ENCODE results near the gene CMIP.

Gene CMIP

GRCh38 chr16:81409016-81409556, 35.5 kb upstream of the CMIP start:
- no peak for TF ChIP-seq TAF1 (IDR thresholded peaks at IDR 0.05; ENCODE audit: low read depth)
- TF ChIP-seq USF1 (IDR thresholded peaks at IDR 0.05), result no peak
- TF ChIP-seq NFIC (IDR thresholded peaks at IDR 0.05), result no peak
- no peak for TF ChIP-seq EGR1 (IDR thresholded peaks at IDR 0.05)
- TF ChIP-seq RAD21 (IDR thresholded peaks at IDR 0.05; ENCODE audit: low read depth), result no peak
- TF ChIP-seq REST (IDR thresholded peaks at IDR 0.05; ENCODE audit: low read depth), result no peak
- no peak for TF ChIP-seq ZBTB7A (IDR thresholded peaks at IDR 0.05; ENCODE audit: low read depth)
- TF ChIP-seq TCF12 (IDR thresholded peaks at IDR 0.05; ENCODE audit: low read depth), result no peak
- no peak for TF ChIP-seq CEBPB (IDR thresholded peaks at IDR 0.05)
- TF ChIP-seq TEAD4 (IDR thresholded peaks at IDR 0.05), result no peak
- no peak for TF ChIP-seq FOXM1 (IDR thresholded peaks at IDR 0.05; ENCODE audit: borderline replicate concordance, low read depth)
- no peak for TF ChIP-seq YY1 (IDR thresholded peaks at IDR 0.05; ENCODE audit: low read depth)
- TF ChIP-seq MAX (IDR thresholded peaks at IDR 0.05), result no peak
- no peak for TF ChIP-seq EP300 (IDR thresholded peaks at IDR 0.05; ENCODE audit: borderline replicate concordance)
- no peak for TF ChIP-seq CREB1 (IDR thresholded peaks at IDR 0.05; ENCODE audit: low read depth)

GRCh38 chr16:81410643-81411293, 33.8 kb upstream of the CMIP start:
- TF ChIP-seq CREB1 (IDR thresholded peaks at IDR 0.05; ENCODE audit: low read depth) (no peak), ZBTB7A (IDR thresholded peaks at IDR 0.05; ENCODE audit: low read depth) (no peak), MAX (IDR thresholded peaks at IDR 0.05) (no peak), REST (IDR thresholded peaks at IDR 0.05; ENCODE audit: low read depth) (no peak), FOXM1 (IDR thresholded peaks at IDR 0.05; ENCODE audit: borderline replicate concordance, low read depth) (no peak), EGR1 (IDR thresholded peaks at IDR 0.05) (no peak), YY1 (IDR thresholded peaks at IDR 0.05; ENCODE audit: low read depth) (no peak), RAD21 (IDR thresholded peaks at IDR 0.05; ENCODE audit: low read depth) (no peak), TCF12 (IDR thresholded peaks at IDR 0.05; ENCODE audit: low read depth) (no peak), TEAD4 (IDR thresholded peaks at IDR 0.05) (no peak), NFIC (IDR thresholded peaks at IDR 0.05) (no peak), CEBPB (IDR thresholded peaks at IDR 0.05) (no peak), EP300 (IDR thresholded peaks at IDR 0.05; ENCODE audit: borderline replicate concordance) (no peak), TAF1 (IDR thresholded peaks at IDR 0.05; ENCODE audit: low read depth) (no peak), USF1 (IDR thresholded peaks at IDR 0.05) (no peak)

GRCh38 chr16:81413245-81413990, 31.2 kb upstream of the CMIP start:
- TF ChIP-seq TCF12 (IDR thresholded peaks at IDR 0.05; ENCODE audit: low read depth) (no peak), REST (IDR thresholded peaks at IDR 0.05; ENCODE audit: low read depth) (no peak), USF1 (IDR thresholded peaks at IDR 0.05) (no peak), MAX (IDR thresholded peaks at IDR 0.05) (no peak), EP300 (IDR thresholded peaks at IDR 0.05; ENCODE audit: borderline replicate concordance) (no peak), CREB1 (IDR thresholded peaks at IDR 0.05; ENCODE audit: low read depth) (no peak), EGR1 (IDR thresholded peaks at IDR 0.05) (no peak), FOXM1 (IDR thresholded peaks at IDR 0.05; ENCODE audit: borderline replicate concordance, low read depth) (no peak)
